Measurements from ENCODE around the gene DNAJB6.
A peak's percentile ranks its signal among the peaks of the same experiment; 100 is the strongest.

DNA sequence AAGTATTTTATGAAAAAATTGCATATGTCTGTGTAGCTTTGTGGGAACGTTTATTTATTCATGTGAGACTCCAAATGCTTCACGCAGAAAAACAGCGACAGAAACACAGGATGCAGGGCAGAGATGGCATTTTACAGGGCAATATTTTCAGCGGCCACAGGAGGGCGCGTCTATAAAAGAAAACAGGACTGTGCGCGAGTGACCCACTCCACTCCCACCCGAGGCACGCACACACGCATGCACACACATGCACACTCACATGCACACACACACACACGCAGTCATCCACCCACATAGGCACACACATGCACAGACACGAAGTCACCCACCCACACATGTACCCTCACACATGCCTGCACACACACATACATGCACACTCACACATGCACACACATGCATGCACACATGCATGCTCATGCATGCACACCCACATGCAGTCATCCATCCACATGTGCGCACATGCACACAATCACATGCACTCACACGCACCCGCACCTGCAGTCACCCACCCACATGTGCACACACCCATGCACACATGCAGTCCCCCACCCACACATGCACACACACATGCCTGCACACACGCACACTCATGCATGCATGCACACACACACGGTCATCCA is 96.3 kb downstream of the DNAJB6 start:
- TF ChIP-seq, protein P1, sequence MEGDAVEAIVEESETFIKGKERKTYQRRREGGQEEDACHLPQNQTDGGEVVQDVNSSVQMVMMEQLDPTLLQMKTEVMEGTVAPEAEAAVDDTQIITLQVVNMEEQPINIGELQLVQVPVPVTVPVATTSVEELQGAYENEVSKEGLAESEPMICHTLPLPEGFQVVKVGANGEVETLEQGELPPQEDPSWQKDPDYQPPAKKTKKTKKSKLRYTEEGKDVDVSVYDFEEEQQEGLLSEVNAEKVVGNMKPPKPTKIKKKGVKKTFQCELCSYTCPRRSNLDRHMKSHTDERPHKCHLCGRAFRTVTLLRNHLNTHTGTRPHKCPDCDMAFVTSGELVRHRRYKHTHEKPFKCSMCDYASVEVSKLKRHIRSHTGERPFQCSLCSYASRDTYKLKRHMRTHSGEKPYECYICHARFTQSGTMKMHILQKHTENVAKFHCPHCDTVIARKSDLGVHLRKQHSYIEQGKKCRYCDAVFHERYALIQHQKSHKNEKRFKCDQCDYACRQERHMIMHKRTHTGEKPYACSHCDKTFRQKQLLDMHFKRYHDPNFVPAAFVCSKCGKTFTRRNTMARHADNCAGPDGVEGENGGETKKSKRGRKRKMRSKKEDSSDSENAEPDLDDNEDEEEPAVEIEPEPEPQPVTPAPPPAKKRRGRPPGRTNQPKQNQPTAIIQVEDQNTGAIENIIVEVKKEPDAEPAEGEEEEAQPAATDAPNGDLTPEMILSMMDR (IDR thresholded peaks at IDR 0.05): peak; percentile 31 to 56 (median 47)
- TF ChIP-seq POLR2A (IDR thresholded peaks at IDR 0.05): no peak

Measured in uterus (tissue), 2 donors.